HG02973 (cell line): ENCODE results near the gene TTC39C.

ENCODE experiments used
- ATAC-seq: cut with Tn5 transposase; IDR thresholded peaks from one replicate; pipeline ENCODE4 v1.9.1; 2021; ENCODE audit warnings: moderate library complexity; ENCODE audit not compliant: unreplicated experiment

TTC39C gene

DNA sequence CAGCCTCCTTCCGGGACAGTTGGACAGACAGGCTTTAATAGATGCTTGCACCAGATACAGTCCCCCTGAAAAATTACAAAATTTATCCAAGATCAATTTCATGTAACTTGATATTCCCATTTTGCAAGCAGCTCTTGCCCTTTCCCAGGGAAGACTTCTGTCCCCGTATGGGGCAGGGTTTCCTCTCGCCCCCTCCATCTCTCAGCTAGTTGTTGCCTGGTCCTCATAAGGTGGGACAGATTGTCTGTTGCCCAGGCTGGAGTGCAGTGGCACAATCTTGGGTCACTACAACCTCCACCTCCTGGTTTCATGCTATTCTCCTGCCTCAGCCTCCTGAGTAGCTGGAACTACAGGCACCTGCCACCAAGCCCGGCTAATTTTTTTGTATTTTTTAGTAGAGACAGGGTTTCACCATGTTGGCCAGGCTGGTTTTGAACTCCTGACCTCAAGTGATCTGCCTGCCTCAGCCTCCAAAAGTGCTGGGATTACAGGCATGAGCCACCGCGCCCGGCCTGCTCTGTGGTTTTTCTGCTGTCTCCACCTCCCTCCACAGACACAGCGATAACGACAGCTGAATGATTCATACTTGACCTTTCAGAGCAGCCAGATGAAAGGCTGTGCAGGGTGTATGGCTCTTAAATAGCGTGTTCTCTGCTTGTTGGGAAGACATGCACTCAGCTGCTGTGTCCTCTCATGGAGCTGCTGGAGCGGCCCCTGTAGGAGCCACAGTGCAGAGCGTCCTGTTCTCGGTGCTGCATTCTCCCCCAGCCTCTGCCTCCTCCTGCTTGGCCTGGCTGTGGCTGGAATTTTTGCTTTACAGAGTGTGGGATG lies 61.4 kb downstream of the TTC39C start:
- no peak for ATAC-seq

- no peak for ATAC-seq
These were observed 62.4 kb downstream of the TTC39C start for GRCh38 chr18:24076950-24077349.

- ATAC-seq, result no peak
These were observed 63.8 kb downstream of the TTC39C start for GRCh38 chr18:24078391-24078790.

DNA sequence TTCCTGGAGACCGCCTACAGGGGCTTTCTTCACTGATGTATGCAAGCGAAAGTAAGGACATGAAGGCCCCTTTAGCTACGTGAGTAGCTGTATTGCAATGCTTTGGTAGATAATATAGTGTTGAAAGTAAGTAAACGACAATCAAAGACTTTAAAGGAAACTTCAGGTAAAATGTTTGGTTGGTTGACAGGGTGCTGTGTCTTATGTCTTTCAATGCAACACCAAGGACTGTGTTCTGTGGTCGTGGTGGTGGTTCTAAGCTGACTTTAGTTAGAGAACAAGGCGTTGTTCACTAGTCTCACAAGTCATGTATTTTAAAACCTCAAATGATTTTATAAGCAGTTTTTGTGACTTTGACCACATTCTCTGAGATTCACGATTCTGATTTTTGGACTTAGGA lies 66.3 kb downstream of the TTC39C start:
- ATAC-seq, result no peak

DNA sequence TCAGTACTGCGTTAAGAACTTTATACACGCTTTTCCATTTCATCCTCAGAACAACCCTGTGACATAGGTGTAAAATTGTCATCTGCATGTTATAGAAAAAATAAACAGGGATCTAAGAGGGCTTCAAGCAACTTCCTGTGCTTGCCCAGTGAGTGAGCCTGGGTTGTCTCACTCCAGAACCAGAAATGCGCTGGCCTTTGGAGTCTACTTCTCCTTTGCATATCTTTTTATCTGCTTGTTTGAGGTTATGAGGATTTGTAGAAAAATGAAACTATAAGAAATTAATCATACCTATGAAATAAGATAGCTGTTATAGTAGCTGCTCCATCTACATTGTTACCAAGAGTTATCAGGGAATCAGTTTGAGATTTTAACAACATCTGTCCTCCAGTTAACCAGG lies 69.0 kb downstream of the TTC39C start:
- no peak for ATAC-seq

- ATAC-seq, result no peak
These were observed 71.5 kb downstream of the TTC39C start for GRCh38 chr18:24086082-24086481.

- ATAC-seq, result no peak
These were observed 74.5 kb downstream of the TTC39C start for GRCh38 chr18:24089076-24089475.

- ATAC-seq, result no peak
These were observed 75.2 kb downstream of the TTC39C start for GRCh38 chr18:24089515-24090337.

GRCh38 chr18:24090876-24091275 lies 76.3 kb downstream of the TTC39C start:
- no peak for ATAC-seq

DNA sequence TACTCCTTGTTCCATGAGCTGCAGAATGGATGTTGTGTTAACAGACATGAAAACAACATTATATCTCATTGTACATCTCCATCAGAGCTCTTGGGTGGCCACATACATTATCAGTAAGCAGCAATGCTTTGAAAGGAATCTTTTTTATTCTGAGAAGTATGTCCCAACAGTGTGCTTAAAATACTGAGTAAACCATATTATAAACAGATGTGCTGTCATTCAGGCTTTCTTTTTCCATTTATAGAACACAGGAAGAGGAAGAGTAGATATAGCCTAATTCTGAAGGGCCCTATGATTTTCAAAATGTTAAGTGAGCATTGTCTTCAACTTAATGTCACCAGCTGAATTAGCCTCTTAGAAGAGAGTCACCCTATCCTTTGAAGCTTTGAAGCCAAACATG lies 80.0 kb downstream of the TTC39C start:
- ATAC-seq, result no peak

- ATAC-seq, result no peak
These were observed 81.4 kb downstream of the TTC39C start for GRCh38 chr18:24095976-24096375.

- no peak for ATAC-seq
These were observed 88.9 kb downstream of the TTC39C start for GRCh38 chr18:24103320-24104021.

GRCh38 chr18:24104486-24104885 lies 89.9 kb downstream of the TTC39C start:
- ATAC-seq, result no peak

DNA sequence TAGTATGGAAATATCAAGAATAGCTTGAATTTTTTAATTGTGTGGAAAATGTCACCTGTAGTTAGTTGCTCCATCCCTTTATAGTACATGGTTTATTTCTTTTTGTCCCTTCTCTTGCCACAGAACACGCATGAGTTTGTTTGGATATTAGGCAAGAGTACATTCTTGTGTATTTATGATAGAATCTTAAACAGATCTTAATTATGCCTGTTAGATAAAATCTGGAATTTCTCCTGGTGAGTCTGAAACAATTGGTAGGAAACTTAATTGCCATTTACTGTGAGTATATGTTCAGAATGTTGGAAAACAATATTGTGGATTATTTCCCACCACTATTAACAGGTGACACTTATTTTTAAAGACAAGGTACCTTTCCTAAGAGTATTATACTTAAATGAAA lies 94.1 kb downstream of the TTC39C start:
- ATAC-seq, result no peak

DNA sequence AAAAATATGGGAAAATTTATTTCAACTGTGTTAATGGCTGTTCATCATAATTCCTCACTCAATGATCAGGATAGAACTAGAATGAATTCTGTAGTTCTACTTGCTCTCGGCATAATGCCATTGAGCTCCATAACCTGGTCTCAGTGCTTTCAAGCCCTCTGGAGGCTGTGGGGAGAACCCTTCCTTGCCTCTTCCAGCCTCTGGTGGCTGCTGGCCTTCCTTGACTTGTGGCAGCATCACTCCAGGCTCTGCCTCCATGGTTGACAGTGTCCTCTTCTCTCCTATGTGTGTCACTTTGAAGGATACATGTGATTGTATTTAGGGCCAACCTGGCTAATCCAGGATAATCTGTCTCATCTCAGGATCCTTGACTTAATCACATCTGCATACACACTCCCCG lies 97.4 kb downstream of the TTC39C start:
- ATAC-seq, result no peak

DNA sequence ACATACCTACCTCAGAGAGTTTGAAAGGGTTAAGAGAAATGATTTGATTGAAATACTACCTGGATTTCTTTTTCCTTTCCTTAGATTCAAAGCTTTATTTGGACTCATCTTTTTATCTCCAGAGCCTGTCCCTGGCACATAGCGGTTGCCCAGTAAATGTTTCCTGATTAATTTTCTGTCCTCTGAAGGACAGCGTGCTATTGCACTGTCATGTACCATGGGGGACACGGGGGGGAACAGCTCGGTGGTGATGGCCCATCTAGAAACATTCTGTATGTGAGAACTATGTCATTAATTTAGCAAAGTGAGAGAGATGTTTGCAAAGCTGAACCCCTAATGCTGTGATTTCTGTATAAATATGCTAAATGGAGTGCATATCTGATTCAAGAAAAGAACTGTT lies 97.9 kb downstream of the TTC39C start:
- ATAC-seq, result no peak

DNA sequence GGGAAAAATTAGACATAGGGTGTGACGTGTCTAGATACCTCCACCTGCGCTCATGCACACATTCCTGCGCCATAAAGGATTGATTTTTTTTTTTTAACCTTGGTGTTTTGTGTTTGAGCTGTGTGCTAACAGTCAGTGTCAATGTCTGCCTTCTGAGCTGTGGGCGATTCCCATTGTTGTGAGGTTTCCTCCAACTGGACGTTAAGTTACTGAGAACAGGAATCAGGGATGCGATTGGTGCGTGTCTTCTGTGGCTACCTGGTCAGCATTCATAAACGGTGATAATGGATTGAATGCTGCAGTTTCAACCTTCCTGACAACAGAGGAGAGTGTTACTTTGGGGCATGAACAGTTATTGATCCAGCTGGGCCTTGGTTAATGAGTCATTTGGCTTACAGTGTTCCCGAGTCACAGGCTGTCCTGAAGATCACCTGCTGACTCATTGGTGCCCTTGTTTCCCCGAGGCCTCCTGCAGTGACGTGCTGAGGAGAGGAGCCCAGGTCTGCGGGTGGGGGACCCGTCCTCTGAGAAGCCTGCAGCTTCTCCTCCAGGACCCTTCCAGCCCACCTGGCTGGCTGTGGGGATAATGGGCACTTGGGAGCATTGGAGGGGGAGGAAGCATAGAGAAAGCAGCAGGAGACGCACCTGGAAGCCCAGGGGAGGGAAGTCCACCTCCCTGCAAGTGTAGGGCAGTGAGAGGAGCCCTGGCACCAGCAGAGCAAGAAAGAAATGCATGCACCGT lies 98.5 kb downstream of the TTC39C start:
- ATAC-seq, result no peak

GRCh38 chr18:24114924-24115549 lies 100.5 kb downstream of the TTC39C start:
- ATAC-seq, result no peak

- ATAC-seq, result no peak
These were observed 101.1 kb downstream of the TTC39C start for GRCh38 chr18:24115628-24116027.
